SHP77 treated with DMSO at 0.1 percent for 48 hours (cell line): Measurements from ENCODE around the gene EIF2D.
"Not testable (repeated sequence)": the region's sequence is repeated elsewhere in the genome, so short reads cannot be mapped to it uniquely, and the experiment has no call there.

Source experiments
- DNase-seq: peaks from one replicate; lab custom pipeline; 2025; lab: John Stamatoyannopoulos, UW

Gene EIF2D

GRCh38 chr1:206635080-206635977 is 23.1 kb upstream of the EIF2D start, which contains the start of gene DYRK3:
DYRK3 (plus strand) TSS chr1:206635536; CDS start chr1:206635704, 168 bp downstream.
- peak; percentile 86 for DNase-seq

- DNase-seq, result peak; percentile 66
These were observed 22.3 kb upstream of the EIF2D start for GRCh38 chr1:206634365-206635079.

GRCh38 chr1:206633708-206634121 is 21.4 kb upstream of the EIF2D start:
- no peak for DNase-seq

- peak; percentile 80 for DNase-seq
These were observed 18.8 kb upstream of the EIF2D start for GRCh38 chr1:206631085-206631509.

- no peak for DNase-seq
These were observed 16.7 kb upstream of the EIF2D start for GRCh38 chr1:206628916-206629315.

GRCh38 chr1:206626396-206626795 is 14.1 kb upstream of the EIF2D start:
- not testable (repeated sequence) for DNase-seq

- no peak for DNase-seq
These were observed 2.9 kb downstream of the EIF2D start for GRCh38 chr1:206609229-206609991.

GRCh38 chr1:206608108-206608698 is 4.1 kb downstream of the EIF2D start:
- DNase-seq, result peak; percentile 22

GRCh38 chr1:206606867-206607266 is 5.4 kb downstream of the EIF2D start:
- no peak for DNase-seq

GRCh38 chr1:206604861-206605260 is 7.4 kb downstream of the EIF2D start:
- no peak for DNase-seq

- no peak for DNase-seq
These were observed 11.7 kb downstream of the EIF2D start for GRCh38 chr1:206600527-206600926.

GRCh38 chr1:206596319-206596666 is 16.0 kb downstream of the EIF2D start:
- no peak for DNase-seq

GRCh38 chr1:206595581-206596318 is 16.5 kb downstream of the EIF2D start:
- DNase-seq, result no peak

GRCh38 chr1:206593351-206593925 is 18.8 kb downstream of the EIF2D start:
- DNase-seq, result no peak

- no peak for DNase-seq
These were observed 20.6 kb downstream of the EIF2D start for GRCh38 chr1:206591696-206592095.

- no peak for DNase-seq
These were observed 21.0 kb downstream of the EIF2D start for GRCh38 chr1:206591226-206591625.

GRCh38 chr1:206590025-206590758 is 22.1 kb downstream of the EIF2D start:
- DNase-seq, result no peak

- no peak for DNase-seq
These were observed 23.1 kb downstream of the EIF2D start for GRCh38 chr1:206589206-206589605.

GRCh38 chr1:206588492-206588891 is 23.8 kb downstream of the EIF2D start:
- no peak for DNase-seq

GRCh38 chr1:206587904-206588303 is 24.4 kb downstream of the EIF2D start:
- DNase-seq, result no peak
